GM12878 (cell line): ENCODE measurements around the gene EML1. TPM values are rescaled to one million over a fixed set of nuclear protein-coding genes. Genes with fewer than 3 reads are reported as not detected.

Experiments
- ATAC-seq: fragments of 200-7000 bp; cut with Tn5 transposase; 3 replicates; pipeline ENCODE4 v1.9.1; 2020; ENCODE audit warnings: mild to moderate bottlenecking, moderate library complexity
- BruUV-seq: library from RNA; stranded (reverse); fragments of 400-500 nt; replicated peaks from 2 replicates; lab custom pipeline; 2021; lab: Mats Ljungman, UMichigan
- CTCF ChIA-PET: fragments of 300-600 bp; sonication (Branson Sonifier 250); formaldehyde crosslinking; extraction: SDS; loops from one replicate; lab custom pipeline; 2021; ENCODE audit warnings: inconsistent platforms; lab: Yijun Ruan, JAX
- POLR2A ChIA-PET: fragments of 350-600 bp; formaldehyde crosslinking; extraction: SDS; loops from one replicate; lab custom pipeline; 2021; ENCODE audit warnings: inconsistent platforms; lab: Charles Lee
- RAD21 ChIA-PET: fragments of 300-600 bp; sonication (Branson Sonifier 250); formaldehyde crosslinking; loops from one replicate; lab custom pipeline; 2023; ENCODE audit warnings: antibody characterized with exemption; ENCODE audit not compliant: unreplicated experiment; lab: Charles Lee
- SMC1A ChIA-PET: fragments of 300-600 bp; sonication (Branson Sonifier 250); formaldehyde crosslinking; loops from one replicate; lab custom pipeline; 2023; ENCODE audit not compliant: unreplicated experiment, uncharacterized antibody; lab: Charles Lee
- DNase-seq: peaks from one replicate; pipeline ENCODE4 v3.0.0-alpha.2; 2011; ENCODE audit warnings: low read depth, low spot score
- FAIRE-seq: peaks from 3 replicates; lab custom pipeline; 2011; peaks lifted over from hg19 to GRCh38; lab: Jason Lieb, UNC
- H2AFZ ChIP-seq: 2 replicates; pipeline ENCODE4 v1.6.0; 2011; ENCODE audit warnings: low read depth, low read length, control low read depth; ENCODE audit not compliant: control insufficient read depth
- H3K27ac ChIP-seq: 2 replicates; pipeline ENCODE4 v1.5.1; 2011; ENCODE audit warnings: control low read depth; ENCODE audit not compliant: control insufficient read depth, insufficient read depth
- H3K27me3 ChIP-seq, 2 experiments: replicated peaks in 1 of 2; 2 replicates each; pipeline versions ENCODE4 v1.6.0 to v1.6.1; 2011; ENCODE audit warnings: low read length in 1 of 2; ENCODE audit not compliant: control insufficient read depth in 2 of 2, insufficient read depth in 2 of 2
- H3K36me3 ChIP-seq, 2 experiments: 2 replicates each; pipeline ENCODE4 v1.5.1; 2011; ENCODE audit warnings: low read length in 1 of 2; ENCODE audit not compliant: control insufficient read depth in 2 of 2, insufficient read depth in 2 of 2
- H3K4me1 ChIP-seq: 2 replicates; pipeline ENCODE4 v1.6.1; 2011; ENCODE audit warnings: mild to moderate bottlenecking, low read length, moderate library complexity, mixed read lengths; ENCODE audit not compliant: control insufficient read depth, insufficient read depth
- H3K4me2 ChIP-seq: 2 replicates; pipeline ENCODE4 v1.6.0; 2011; ENCODE audit warnings: control low read depth; ENCODE audit not compliant: control insufficient read depth, insufficient read depth
- H3K4me3 ChIP-seq: fragments of 200-600 bp; sonication (generic); 2 replicates; pipeline ENCODE4 v1.5.1; 2016
- H3K79me2 ChIP-seq: 2 replicates; pipeline ENCODE4 v1.6.0; 2011; ENCODE audit warnings: low read length; ENCODE audit not compliant: control insufficient read depth, insufficient read depth
- H3K9ac ChIP-seq: 2 replicates; pipeline ENCODE4 v1.8.0; 2011; ENCODE audit warnings: low read length, control low read depth, mixed read lengths; ENCODE audit not compliant: control insufficient read depth, insufficient read depth
- H3K9me3 ChIP-seq: replicated peaks from 3 replicates; pipeline ENCODE4 v1.5.1; 2011; ENCODE audit warnings: mild to moderate bottlenecking, low read length; ENCODE audit not compliant: control insufficient read depth, insufficient read depth
- H4K20me1 ChIP-seq: 2 replicates; pipeline ENCODE4 v1.6.0; 2011; ENCODE audit not compliant: control insufficient read depth, insufficient read depth
- HDAC6 ChIP-seq: fragments of 200-600 bp; sonication (generic); IDR thresholded peaks from one replicate; pipeline ENCODE4 v1.8.0; 2017; ENCODE audit warnings: antibody characterized with exemption; ENCODE audit not compliant: unreplicated experiment
- HDGF ChIP-seq: fragments of 450-650 bp; IDR thresholded peaks from 2 replicates; pipeline ENCODE4 v1.6.1; 2016; ENCODE audit warnings: antibody characterized with exemption
- MTA3 ChIP-seq: IDR thresholded peaks from 2 replicates; pipeline ENCODE4 v1.6.1; 2012; ENCODE audit warnings: low read length, inconsistent platforms, borderline replicate concordance
- POLR2AphosphoS2 ChIP-seq: IDR thresholded peaks from 2 replicates; pipeline ENCODE4 v1.6.1; 2011; ENCODE audit warnings: low read depth, mild to moderate bottlenecking, low read length, improper control_type of control experiment, moderate library complexity
- WGBS: methylation state at CpG from one replicate; pipeline ENCODE4 v1.1.6; 2016; ENCODE audit warnings: low lambda C conversion rate; ENCODE audit not compliant: insufficient replicate concordance, insufficient coverage; ENCODE audit errors: missing lambda C conversion rate; 5-methylcytosine and 5-hydroxymethylcytosine counted together
- in situ Hi-C: fragments of 300-500 bp; cut with MboI; formaldehyde crosslinking; loops from 9 replicates; pipeline ENCODE4 v1.14.3; 2018; ENCODE audit warnings: mixed read lengths
- intact Hi-C: fragments of 100-400 bp; cut with micrococcal nuclease; formaldehyde crosslinking; loops from one replicate; pipeline ENCODE4 v1.14.2; 2022; ENCODE audit not compliant: unreplicated experiment
- polyA plus RNA-seq, 11 experiments: library from polyadenylated mRNA; depleted of rRNA in 4 of 11; unstranded in 6 of 11; stranded (reverse) in 5 of 11; fragments of >200 nt; fragmentation: Nextera tagmentation in 4 of 11; fragmentation: Illumina TruSeq in 1 of 11; extraction: Ambion mirVana in 4 of 11; extraction: Trizol in 1 of 11; gene quantifications; 1 replicate in 1 of 11; 2 replicates in 10 of 11; pipeline versions ENCODE4 v1.2.1 to v1.2.3, GENCODE V29; 2011 to 2016; ENCODE audit warnings: inconsistent platforms in 2 of 11, missing spikeins in 2 of 11, low read depth in 1 of 11
- total RNA-seq, 4 experiments: library from RNA; depleted of rRNA in 3 of 4; stranded (reverse); fragments of >200 nt in 3 of 4; fragmentation: Illumina TruSeq in 1 of 4; extraction: Trizol in 1 of 4; gene quantifications; 2 replicates each; pipeline versions ENCODE4 v1.2.1 to v1.2.3, GENCODE V29; 2013 to 2021
- TF ChIP-seq, protein P1 (sequence below): fragments of 450-650 bp; IDR thresholded peaks from 2 replicates; pipeline ENCODE4 v1.6.1; 2017; ENCODE audit warnings: borderline replicate concordance
- TF ChIP-seq, protein P2 (sequence below): IDR thresholded peaks from 2 replicates; pipeline ENCODE4 v1.6.1; 2012; ENCODE audit warnings: low read length, inconsistent platforms
- TF ChIP-seq, protein P3 (sequence below): IDR thresholded peaks from 2 replicates; pipeline ENCODE4 v1.6.1; 2011; ENCODE audit warnings: low read depth, mild to moderate bottlenecking, low read length, moderate library complexity, borderline replicate concordance; ENCODE audit errors: extremely low read depth
- TF ChIP-seq, protein P4 (sequence below): IDR thresholded peaks from 2 replicates; pipeline ENCODE4 v1.6.1; 2012; ENCODE audit warnings: low read depth, low read length, improper control_type of control experiment
- TF ChIP-seq, protein P5 (sequence below): fragments of 450-650 bp; formaldehyde crosslinking; IDR thresholded peaks from 2 replicates; pipeline ENCODE4 v1.5.0; 2022; ENCODE audit warnings: mild to moderate bottlenecking, missing genetic modification characterization

The EML1 gene
- total and polyA plus RNA-seq, 10 of the 15 experiments (the other 5 are each of a cell fraction or from before 2014, with no cell fraction given), result 0.05 to 3.4 (median 0.11) TPM; not detected in 3

DNA sequence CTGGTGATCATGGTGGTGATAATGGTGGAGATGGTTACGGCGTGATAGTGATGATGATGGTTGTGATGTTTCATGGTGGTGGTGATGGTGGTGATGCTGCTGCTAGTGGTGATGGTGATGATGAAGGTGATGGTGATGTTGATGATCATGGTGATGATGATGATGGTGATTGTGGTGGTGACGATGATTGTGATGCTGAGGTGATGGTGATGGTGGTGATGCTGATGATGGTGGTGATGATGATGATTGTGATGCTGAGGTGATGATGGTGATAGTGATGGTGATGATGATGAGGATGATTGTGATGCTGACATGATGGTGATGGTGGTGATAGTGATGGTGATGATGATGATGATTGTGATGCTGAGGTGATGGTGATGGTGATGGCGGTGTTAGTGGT, 158.8 kb downstream of the EML1 start:
- Histone ChIP-seq H3K4me3 (no peak overlapping the region), H3K9ac (no peak overlapping the region), H3K9me3 (no peaks in the 10 kb centered on the region; the same call in 2 of the 3 replicates), H3K4me2 (no peak overlapping the region), H3K4me1 (peaks cover 3% of the 10 kb centered on the region), H2AFZ (no peak overlapping the region), H3K27me3 (peaks cover 0 to 3% of the 10 kb centered on the region in 2 experiments; a peak in 1 of 4 replicates), H3K36me3 (no peaks in the 10 kb centered on the region), H3K27ac (no peak overlapping the region), H4K20me1 (no peaks in the 10 kb centered on the region), H3K79me2 (no peaks in the 10 kb centered on the region)
- FAIRE-seq, result no peak
- BruUV-seq, result no TSS peak
- no peak for ATAC-seq
- ChIA-PET RAD21 (no interaction called here), POLR2A (no interaction called here), CTCF (no interaction called here), SMC1A (no interaction called here)
- intact Hi-C loops (no loop called here), in situ Hi-C loops (no loop called here)
- TF ChIP-seq HDGF, result peak; percentile 91
- TF ChIP-seq, protein P1, sequence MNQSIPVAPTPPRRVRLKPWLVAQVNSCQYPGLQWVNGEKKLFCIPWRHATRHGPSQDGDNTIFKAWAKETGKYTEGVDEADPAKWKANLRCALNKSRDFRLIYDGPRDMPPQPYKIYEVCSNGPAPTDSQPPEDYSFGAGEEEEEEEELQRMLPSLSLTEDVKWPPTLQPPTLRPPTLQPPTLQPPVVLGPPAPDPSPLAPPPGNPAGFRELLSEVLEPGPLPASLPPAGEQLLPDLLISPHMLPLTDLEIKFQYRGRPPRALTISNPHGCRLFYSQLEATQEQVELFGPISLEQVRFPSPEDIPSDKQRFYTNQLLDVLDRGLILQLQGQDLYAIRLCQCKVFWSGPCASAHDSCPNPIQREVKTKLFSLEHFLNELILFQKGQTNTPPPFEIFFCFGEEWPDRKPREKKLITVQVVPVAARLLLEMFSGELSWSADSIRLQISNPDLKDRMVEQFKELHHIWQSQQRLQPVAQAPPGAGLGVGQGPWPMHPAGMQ, result 0 out of 2 replicates have a peak, but pooled peaks have one; percentile 8
- TF ChIP-seq, protein P2, sequence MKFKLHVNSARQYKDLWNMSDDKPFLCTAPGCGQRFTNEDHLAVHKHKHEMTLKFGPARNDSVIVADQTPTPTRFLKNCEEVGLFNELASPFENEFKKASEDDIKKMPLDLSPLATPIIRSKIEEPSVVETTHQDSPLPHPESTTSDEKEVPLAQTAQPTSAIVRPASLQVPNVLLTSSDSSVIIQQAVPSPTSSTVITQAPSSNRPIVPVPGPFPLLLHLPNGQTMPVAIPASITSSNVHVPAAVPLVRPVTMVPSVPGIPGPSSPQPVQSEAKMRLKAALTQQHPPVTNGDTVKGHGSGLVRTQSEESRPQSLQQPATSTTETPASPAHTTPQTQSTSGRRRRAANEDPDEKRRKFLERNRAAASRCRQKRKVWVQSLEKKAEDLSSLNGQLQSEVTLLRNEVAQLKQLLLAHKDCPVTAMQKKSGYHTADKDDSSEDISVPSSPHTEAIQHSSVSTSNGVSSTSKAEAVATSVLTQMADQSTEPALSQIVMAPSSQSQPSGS, result no peak
- WGBS, result 78% methylated on average over 4 of the region's 4 CpGs
- no peak for DNase-seq

DNA sequence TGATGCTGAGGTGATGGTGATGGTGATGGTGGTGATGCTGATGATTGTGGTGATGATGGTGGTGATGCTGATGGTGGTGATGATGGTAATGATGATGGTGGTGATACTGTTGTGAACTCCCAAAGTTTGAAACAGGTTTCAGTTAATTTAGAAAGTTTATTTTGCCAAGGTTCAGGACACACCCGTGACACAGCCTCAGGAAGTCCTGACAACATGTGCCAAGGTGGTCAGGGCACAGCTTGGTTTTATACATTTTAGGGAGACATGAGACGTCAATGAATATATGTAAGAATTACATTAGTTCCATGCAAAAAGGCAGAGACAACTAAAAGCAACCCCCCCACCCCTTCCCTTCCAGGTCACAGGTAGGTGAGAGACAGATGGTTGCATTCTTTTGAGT, 159.2 kb downstream of the EML1 start:
- DNase-seq (no peak), ATAC-seq (no peak), FAIRE-seq (no peak)
- Histone ChIP-seq H3K36me3 (no peaks in the 10 kb centered on the region), H3K4me3 (no peak overlapping the region), H4K20me1 (no peaks in the 10 kb centered on the region), H3K4me2 (no peak overlapping the region), H3K79me2 (no peaks in the 10 kb centered on the region), H3K27me3 (peaks cover 0 to 3% of the 10 kb centered on the region in 2 experiments; a peak in 1 of 4 replicates), H2AFZ (no peak overlapping the region), H3K9me3 (no peaks in the 10 kb centered on the region; the same call in 2 of the 3 replicates), H3K27ac (no peak overlapping the region), H3K9ac (no peak overlapping the region), H3K4me1 (no peaks in the 10 kb centered on the region)
- no TSS peak for BruUV-seq
- CTCF ChIA-PET, result no interaction called here
- POLR2A ChIA-PET, result no interaction called here
- SMC1A ChIA-PET, result no interaction called here
- WGBS, result 2% methylated on average over 2 of the region's 2 CpGs
- in situ Hi-C loops (no loop called here), intact Hi-C loops (no loop called here)
- RAD21 ChIA-PET, result no interaction called here
- no peak for TF ChIP-seq MTA3
- TF ChIP-seq, protein P3, sequence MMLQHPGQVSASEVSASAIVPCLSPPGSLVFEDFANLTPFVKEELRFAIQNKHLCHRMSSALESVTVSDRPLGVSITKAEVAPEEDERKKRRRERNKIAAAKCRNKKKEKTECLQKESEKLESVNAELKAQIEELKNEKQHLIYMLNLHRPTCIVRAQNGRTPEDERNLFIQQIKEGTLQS, result no peak
- TF ChIP-seq HDAC6, result no peak
- TF ChIP-seq, protein P4, sequence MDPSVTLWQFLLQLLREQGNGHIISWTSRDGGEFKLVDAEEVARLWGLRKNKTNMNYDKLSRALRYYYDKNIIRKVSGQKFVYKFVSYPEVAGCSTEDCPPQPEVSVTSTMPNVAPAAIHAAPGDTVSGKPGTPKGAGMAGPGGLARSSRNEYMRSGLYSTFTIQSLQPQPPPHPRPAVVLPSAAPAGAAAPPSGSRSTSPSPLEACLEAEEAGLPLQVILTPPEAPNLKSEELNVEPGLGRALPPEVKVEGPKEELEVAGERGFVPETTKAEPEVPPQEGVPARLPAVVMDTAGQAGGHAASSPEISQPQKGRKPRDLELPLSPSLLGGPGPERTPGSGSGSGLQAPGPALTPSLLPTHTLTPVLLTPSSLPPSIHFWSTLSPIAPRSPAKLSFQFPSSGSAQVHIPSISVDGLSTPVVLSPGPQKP, result no peak
- TF ChIP-seq, protein P5, sequence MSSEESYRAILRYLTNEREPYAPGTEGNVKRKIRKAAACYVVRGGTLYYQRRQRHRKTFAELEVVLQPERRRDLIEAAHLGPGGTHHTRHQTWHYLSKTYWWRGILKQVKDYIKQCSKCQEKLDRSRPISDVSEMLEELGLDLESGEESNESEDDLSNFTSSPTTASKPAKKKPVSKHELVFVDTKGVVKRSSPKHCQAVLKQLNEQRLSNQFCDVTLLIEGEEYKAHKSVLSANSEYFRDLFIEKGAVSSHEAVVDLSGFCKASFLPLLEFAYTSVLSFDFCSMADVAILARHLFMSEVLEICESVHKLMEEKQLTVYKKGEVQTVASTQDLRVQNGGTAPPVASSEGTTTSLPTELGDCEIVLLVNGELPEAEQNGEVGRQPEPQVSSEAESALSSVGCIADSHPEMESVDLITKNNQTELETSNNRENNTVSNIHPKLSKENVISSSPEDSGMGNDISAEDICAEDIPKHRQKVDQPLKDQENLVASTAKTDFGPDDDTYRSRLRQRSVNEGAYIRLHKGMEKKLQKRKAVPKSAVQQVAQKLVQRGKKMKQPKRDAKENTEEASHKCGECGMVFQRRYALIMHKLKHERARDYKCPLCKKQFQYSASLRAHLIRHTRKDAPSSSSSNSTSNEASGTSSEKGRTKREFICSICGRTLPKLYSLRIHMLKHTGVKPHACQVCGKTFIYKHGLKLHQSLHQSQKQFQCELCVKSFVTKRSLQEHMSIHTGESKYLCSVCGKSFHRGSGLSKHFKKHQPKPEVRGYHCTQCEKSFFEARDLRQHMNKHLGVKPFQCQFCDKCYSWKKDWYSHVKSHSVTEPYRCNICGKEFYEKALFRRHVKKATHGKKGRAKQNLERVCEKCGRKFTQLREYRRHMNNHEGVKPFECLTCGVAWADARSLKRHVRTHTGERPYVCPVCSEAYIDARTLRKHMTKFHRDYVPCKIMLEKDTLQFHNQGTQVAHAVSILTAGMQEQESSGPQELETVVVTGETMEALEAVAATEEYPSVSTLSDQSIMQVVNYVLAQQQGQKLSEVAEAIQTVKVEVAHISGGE (CRISPR knock-in tag), result no peak
- TF ChIP-seq POLR2AphosphoS2, result no peak
